Measurements from ENCODE around the gene EMP3. TPM values are rescaled to one million over a fixed set of nuclear protein-coding genes. Genes with fewer than 3 reads are reported as not detected.

EMP3 gene
- total and polyA plus RNA-seq, 2 experiments from 2014 or later: 6.0 to 25.1 TPM

GRCh38 chr19:48311384-48311783 lies 14.0 kb upstream of the EMP3 start (continued):
- TF ChIP-seq ZNF462 (CRISPR knock-in tag; IDR thresholded peaks at IDR 0.05) (no peak), NANOG (IDR thresholded peaks at IDR 0.05; ENCODE audit: borderline replicate concordance) (no peak), JUNB (IDR thresholded peaks at IDR 0.05; ENCODE audit: unreplicated experiment) (no peak)

- H3F3A ChIP-seq (replicated peaks; ENCODE audit: low read depth): 0 out of 2 replicates have a peak, but pooled peaks cover 4% of the 10 kb centered on the region
- no peak overlapping the region for H2AFZ ChIP-seq
- no peaks in the 10 kb centered on the region for H3K79me2 ChIP-seq (replicated peaks; ENCODE audit: insufficient read depth)
- no peaks in the 10 kb centered on the region for H3K36me3 Mint-ChIP-seq (ENCODE audit: low read depth)
- no peak overlapping the region for H3K4me3 Mint-ChIP-seq
- H3K27me3 ChIP-seq (ENCODE audit: insufficient read depth): no peaks in the 10 kb centered on the region
- H3K4me1 Mint-ChIP-seq: peaks cover 9% of the 10 kb centered on the region; the same call in 2 of the 3 replicates
- ATAC-seq (no peak), DNase-seq (ENCODE audit: low spot score) (no peak)
- no peaks in the 10 kb centered on the region for H3K9me2 ChIP-seq (ENCODE audit: insufficient read depth)
- peaks cover 6% of the 10 kb centered on the region for H3K4me1 ChIP-seq (ENCODE audit: insufficient read depth)
- no peak overlapping the region for H3K27ac ChIP-seq (ENCODE audit: low read depth)
- H4K20me1 ChIP-seq (replicated peaks; ENCODE audit: insufficient read depth): no peaks in the 10 kb centered on the region
- H3K9me3 Mint-ChIP-seq: no peaks in the 10 kb centered on the region
- TF ChIP-seq EZH2phosphoT487 (IDR thresholded peaks at IDR 0.05; ENCODE audit: unreplicated experiment) (no peak), ETS1 (IDR thresholded peaks at IDR 0.05) (no peak), STAT1 (IDR thresholded peaks at IDR 0.05; ENCODE audit: unreplicated experiment) (no peak), ZNF462 (CRISPR knock-in tag; IDR thresholded peaks at IDR 0.05) (no peak), JUNB (IDR thresholded peaks at IDR 0.05; ENCODE audit: unreplicated experiment) (no peak), POLR2AphosphoS5 (IDR thresholded peaks at IDR 0.05; ENCODE audit: low read depth) (no peak), NANOG (IDR thresholded peaks at IDR 0.05; ENCODE audit: borderline replicate concordance) (no peak)
- no peak overlapping the region for H3K27ac Mint-ChIP-seq
- peaks cover 9% of the 10 kb centered on the region for H3K27me3 Mint-ChIP-seq (ENCODE audit: insufficient read depth, low read depth, poor library complexity)
- no peak overlapping the region for H3K4me3 ChIP-seq
- H3K36me3 ChIP-seq (ENCODE audit: insufficient read depth): no peaks in the 10 kb centered on the region
- H3K4me2 ChIP-seq: no peak overlapping the region
Measured at GRCh38 chr19:48315712-48316111, 9.6 kb upstream of the EMP3 start.

Data from GM23338 (cell line).